Stimulated activated CD8-positive, alpha-beta memory T cell treated with anti-CD3 and anti-CD28 coated beads, Interleukin-12 subunit alpha, Interleukin-12 subunit beta, amount 100 ng/mL, for 1 hour (primary cell): Measurements from ENCODE around the gene SDK1.
"Not testable (repeated sequence)": the region's sequence is repeated elsewhere in the genome, so short reads cannot be mapped to it uniquely, and the experiment has no call there.

Source experiments
- DNase-seq: peaks from one replicate; pipeline ENCODE4 v3.0.0-alpha.2; 2020; ENCODE audit warnings: low read depth

The SDK1 gene

GRCh38 chr7:3916146-3916545, 615.1 kb downstream of the SDK1 start:
- no peak for DNase-seq

- no peak for DNase-seq
Observed at GRCh38 chr7:3917436-3917835, 616.4 kb downstream of the SDK1 start.

GRCh38 chr7:3918576-3918975, 617.5 kb downstream of the SDK1 start:
- no peak for DNase-seq

GRCh38 chr7:3922175-3922635, 621.2 kb downstream of the SDK1 start:
- DNase-seq: no peak

GRCh38 chr7:3923307-3923918, 622.4 kb downstream of the SDK1 start:
- DNase-seq: no peak

- DNase-seq: no peak
Observed at GRCh38 chr7:3924277-3924676, 623.2 kb downstream of the SDK1 start.

GRCh38 chr7:3927446-3928110, 626.5 kb downstream of the SDK1 start:
- no peak for DNase-seq

GRCh38 chr7:3928727-3929515, 627.9 kb downstream of the SDK1 start:
- DNase-seq: no peak

GRCh38 chr7:3931843-3932242, 630.8 kb downstream of the SDK1 start:
- no peak for DNase-seq

- no peak for DNase-seq
Observed at GRCh38 chr7:3937146-3937545, 636.1 kb downstream of the SDK1 start.

- no peak for DNase-seq
Observed at GRCh38 chr7:3937605-3938004, 636.6 kb downstream of the SDK1 start.

GRCh38 chr7:3941706-3942105, 640.7 kb downstream of the SDK1 start:
- DNase-seq: not testable (repeated sequence)

GRCh38 chr7:3942276-3942675, 641.2 kb downstream of the SDK1 start:
- DNase-seq: no peak

- no peak for DNase-seq
Observed at GRCh38 chr7:3942816-3943745, 642.0 kb downstream of the SDK1 start.

- no peak for DNase-seq
Observed at GRCh38 chr7:3943779-3944520, 642.9 kb downstream of the SDK1 start.

- DNase-seq: no peak
Observed at GRCh38 chr7:3949242-3949640, 648.2 kb downstream of the SDK1 start.

GRCh38 chr7:3950249-3950648, 649.2 kb downstream of the SDK1 start:
- no peak for DNase-seq

GRCh38 chr7:3951316-3952055, 650.4 kb downstream of the SDK1 start:
- DNase-seq: no peak

GRCh38 chr7:3953133-3953532, 652.1 kb downstream of the SDK1 start:
- DNase-seq: no peak

GRCh38 chr7:3953946-3954345, 652.9 kb downstream of the SDK1 start:
- DNase-seq: no peak

GRCh38 chr7:3955026-3955425, 654.0 kb downstream of the SDK1 start:
- no peak for DNase-seq
